Left ventricle myocardium inferior (tissue), 1 donor: ENCODE data around the gene ARHGAP26. TPM values are rescaled to one million over a fixed set of nuclear protein-coding genes. Genes with fewer than 3 reads are reported as not detected.
A peak's percentile ranks its signal among the peaks of the same experiment; 100 is the strongest.

Experiments used
- DNase-seq: peaks from one replicate; pipeline ENCODE4 v3.0.0-alpha.2; 2020
- H3K27ac ChIP-seq: fragments of 200-600 bp; replicated peaks from 2 replicates; pipeline ENCODE4 v1.8.0; 2021
- H3K27me3 ChIP-seq: fragments of 200-600 bp; 2 replicates; pipeline ENCODE4 v1.8.0; 2021; ENCODE audit warnings: low read depth
- H3K36me3 ChIP-seq: fragments of 200-600 bp; 2 replicates; pipeline ENCODE4 v1.8.0; 2021
- H3K4me1 ChIP-seq: fragments of 200-600 bp; 2 replicates; pipeline ENCODE4 v1.8.0; 2021
- H3K4me3 ChIP-seq: fragments of 200-600 bp; 2 replicates; pipeline ENCODE4 v1.8.0; 2021; ENCODE audit warnings: mild to moderate bottlenecking, moderate library complexity
- H3K9me3 ChIP-seq: fragments of 200-600 bp; replicated peaks from 2 replicates; pipeline ENCODE4 v1.8.0; 2021
- intact Hi-C: fragments of 100-400 bp; cut with micrococcal nuclease; formaldehyde crosslinking; loops from one replicate; pipeline ENCODE4 v1.11.0; 2022
- total RNA-seq: library from RNA; stranded (reverse); fragmentation: NEBNext Ultra II Directional; extraction: Animal tissue kit (Norgen Biotek cat#: 25700); gene quantifications from one replicate; pipeline ENCODE4 v1.2.1, GENCODE V29; 2021
- TF ChIP-seq, protein P1 (sequence below): fragments of 200-600 bp; IDR thresholded peaks from 2 replicates; pipeline ENCODE4 v1.8.0; 2021; ENCODE audit warnings: antibody characterized with exemption, mild to moderate bottlenecking, borderline replicate concordance
- donor health status: DM: no; HTN: yes; CAD: no; lungs with severe emphysema.

Gene ARHGAP26
- total RNA-seq, 1 donor from 2014 or later, result 35.7 TPM

DNA sequence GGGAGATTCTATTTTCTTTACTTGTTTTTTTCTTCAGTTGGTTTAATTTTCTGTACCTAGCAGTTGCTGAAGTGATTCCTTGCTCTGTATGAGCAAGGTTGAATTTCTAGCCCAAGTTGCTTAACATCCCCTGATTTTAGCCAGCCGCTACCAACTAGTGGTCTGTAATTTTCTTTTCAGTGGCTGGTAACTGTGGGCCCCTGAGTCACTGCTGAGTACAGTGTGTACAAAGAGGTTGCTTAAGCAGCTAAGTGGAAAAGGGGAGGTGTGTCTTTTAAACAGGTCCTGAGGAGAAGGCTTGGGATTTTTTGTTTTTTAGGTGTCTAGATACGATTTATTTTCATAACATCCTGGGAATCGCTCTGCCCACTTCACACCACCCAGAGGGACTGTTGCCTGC lies 378.6 kb downstream of the ARHGAP26 start:
- Histone ChIP-seq H3K27me3 (no peaks in the 10 kb centered on the region), H3K4me3 (no peak overlapping the region), H3K4me1 (peaks cover 37% of the 10 kb centered on the region), H3K36me3 (peaks cover 48% of the 10 kb centered on the region), H3K27ac (peak overlapping the region; percentile 18), H3K9me3 (no peaks in the 10 kb centered on the region)
- TF ChIP-seq, protein P1, sequence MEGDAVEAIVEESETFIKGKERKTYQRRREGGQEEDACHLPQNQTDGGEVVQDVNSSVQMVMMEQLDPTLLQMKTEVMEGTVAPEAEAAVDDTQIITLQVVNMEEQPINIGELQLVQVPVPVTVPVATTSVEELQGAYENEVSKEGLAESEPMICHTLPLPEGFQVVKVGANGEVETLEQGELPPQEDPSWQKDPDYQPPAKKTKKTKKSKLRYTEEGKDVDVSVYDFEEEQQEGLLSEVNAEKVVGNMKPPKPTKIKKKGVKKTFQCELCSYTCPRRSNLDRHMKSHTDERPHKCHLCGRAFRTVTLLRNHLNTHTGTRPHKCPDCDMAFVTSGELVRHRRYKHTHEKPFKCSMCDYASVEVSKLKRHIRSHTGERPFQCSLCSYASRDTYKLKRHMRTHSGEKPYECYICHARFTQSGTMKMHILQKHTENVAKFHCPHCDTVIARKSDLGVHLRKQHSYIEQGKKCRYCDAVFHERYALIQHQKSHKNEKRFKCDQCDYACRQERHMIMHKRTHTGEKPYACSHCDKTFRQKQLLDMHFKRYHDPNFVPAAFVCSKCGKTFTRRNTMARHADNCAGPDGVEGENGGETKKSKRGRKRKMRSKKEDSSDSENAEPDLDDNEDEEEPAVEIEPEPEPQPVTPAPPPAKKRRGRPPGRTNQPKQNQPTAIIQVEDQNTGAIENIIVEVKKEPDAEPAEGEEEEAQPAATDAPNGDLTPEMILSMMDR, result no peak
- DNase-seq, result no peak
- intact Hi-C loops, result no loop called here

- intact Hi-C loops, result no loop called here
- Histone ChIP-seq H3K4me1 (peaks cover 39% of the 10 kb centered on the region), H3K27ac (no peak overlapping the region), H3K4me3 (no peak overlapping the region), H3K36me3 (peaks cover 48% of the 10 kb centered on the region), H3K27me3 (no peaks in the 10 kb centered on the region), H3K9me3 (no peaks in the 10 kb centered on the region)
- TF ChIP-seq, protein P1, result no peak
- no peak for DNase-seq
Measured at GRCh38 chr5:143149759-143150158, 379.6 kb downstream of the ARHGAP26 start.

DNA sequence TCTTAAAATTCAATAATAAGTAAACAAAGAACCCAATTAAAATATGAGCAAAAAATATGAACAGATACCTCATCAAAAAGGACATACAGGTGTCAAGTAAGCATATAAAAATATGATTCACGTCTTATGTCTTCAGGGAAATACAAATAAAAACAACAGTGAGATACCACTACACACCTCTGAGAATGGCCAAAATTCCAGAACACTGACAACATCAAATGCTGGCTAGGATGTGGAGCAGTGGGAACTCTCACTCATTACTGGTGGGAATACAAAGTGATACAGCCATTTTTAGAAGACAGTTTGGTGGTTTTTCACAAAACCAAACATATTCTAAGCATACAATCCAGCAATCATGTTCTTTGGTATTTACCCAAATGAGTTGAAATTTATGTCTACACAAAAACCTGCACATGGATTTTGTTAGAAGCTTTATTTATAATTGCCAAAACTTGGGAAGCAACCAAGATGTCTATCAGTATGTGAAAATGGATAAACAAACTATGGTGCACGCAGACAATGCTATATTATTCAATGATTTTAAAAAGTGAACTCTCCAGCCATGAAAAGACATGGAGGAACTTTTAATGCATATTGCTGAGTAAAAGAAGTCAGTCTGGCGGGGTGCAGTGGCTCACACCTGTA lies 381.0 kb downstream of the ARHGAP26 start:
- peaks cover 48% of the 10 kb centered on the region for H3K36me3 ChIP-seq
- H3K4me3 ChIP-seq, result no peak overlapping the region
- H3K9me3 ChIP-seq, result no peaks in the 10 kb centered on the region
- no peaks in the 10 kb centered on the region for H3K27me3 ChIP-seq
- no peak for DNase-seq
- peaks cover 39% of the 10 kb centered on the region for H3K4me1 ChIP-seq
- TF ChIP-seq, protein P1, result no peak
- H3K27ac ChIP-seq, result no peak overlapping the region
- intact Hi-C loops, result no loop called here

DNA sequence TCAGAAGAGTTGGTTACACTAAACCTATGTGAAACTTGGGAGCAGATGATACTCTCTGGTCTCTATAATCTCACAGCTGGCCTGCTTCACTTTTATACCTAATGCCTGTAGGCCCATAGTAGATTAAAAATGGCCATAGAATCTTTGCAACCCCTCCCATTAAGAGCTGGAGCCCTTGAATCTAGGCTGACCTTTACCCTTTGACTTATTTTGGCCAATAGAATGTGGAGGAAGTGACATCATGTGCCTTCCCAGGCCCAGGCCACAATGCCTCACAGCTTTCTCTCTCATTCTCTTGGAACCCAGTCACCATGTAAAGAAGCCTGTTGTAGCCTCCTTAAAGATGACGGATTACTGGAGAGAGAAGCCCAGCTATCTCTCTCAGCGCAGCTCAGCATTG lies 382.3 kb downstream of the ARHGAP26 start:
- Histone ChIP-seq H3K4me1 (peaks cover 44% of the 10 kb centered on the region), H3K36me3 (peaks cover 43% of the 10 kb centered on the region), H3K9me3 (no peaks in the 10 kb centered on the region), H3K4me3 (no peak overlapping the region), H3K27ac (no peak overlapping the region), H3K27me3 (no peaks in the 10 kb centered on the region)
- TF ChIP-seq, protein P1, result no peak
- intact Hi-C loops, result no loop called here
- no peak for DNase-seq

DNA sequence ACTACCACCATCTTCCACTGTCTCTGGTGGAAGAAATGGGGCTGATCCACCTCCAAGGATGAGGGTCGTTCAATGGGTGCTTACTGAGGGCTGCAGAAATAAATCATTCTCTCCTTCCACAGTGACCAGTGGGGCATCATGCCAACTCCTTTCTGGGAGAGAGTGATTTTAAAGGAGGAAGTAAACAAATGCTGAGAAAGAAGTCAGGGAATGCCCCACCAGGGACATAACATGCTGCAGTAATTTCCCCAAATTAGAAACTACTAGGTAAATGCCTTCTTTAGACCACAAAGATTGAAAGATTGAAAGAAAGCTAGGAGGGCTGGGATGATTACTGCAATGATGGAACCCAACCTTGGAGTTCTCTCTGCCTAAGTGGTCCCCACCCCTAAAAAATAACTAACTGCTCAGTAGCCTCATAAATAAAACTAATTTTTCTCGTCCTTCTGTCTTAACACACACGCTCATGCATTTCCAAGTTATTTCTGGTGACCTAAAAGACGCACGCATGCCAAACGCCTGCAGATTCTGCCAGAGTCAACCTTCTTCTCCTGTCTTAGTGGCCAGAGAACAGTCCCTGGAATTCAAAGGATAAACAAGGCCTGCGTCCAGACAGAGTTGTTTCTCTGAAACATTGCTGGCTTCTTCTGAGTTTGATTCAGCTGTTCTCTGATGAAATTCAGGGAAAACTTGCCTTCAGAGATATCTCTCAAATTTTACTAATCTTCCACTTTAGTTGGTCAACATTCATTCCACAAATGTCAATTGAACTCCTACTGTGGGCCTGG lies 383.3 kb downstream of the ARHGAP26 start:
- no peak overlapping the region for H3K4me3 ChIP-seq
- no peaks in the 10 kb centered on the region for H3K9me3 ChIP-seq
- intact Hi-C loops, result no loop called here
- peaks cover 44% of the 10 kb centered on the region for H3K4me1 ChIP-seq
- peak; percentile 74 for DNase-seq
- TF ChIP-seq, protein P1, result no peak
- H3K27ac ChIP-seq, result peak overlapping the region; percentile 73
- H3K36me3 ChIP-seq, result peaks cover 32% of the 10 kb centered on the region
- no peaks in the 10 kb centered on the region for H3K27me3 ChIP-seq
